ENCODE results near the gene FAM227B.
"Not testable (repeated sequence)": the region's sequence is repeated elsewhere in the genome, so short reads cannot be mapped to it uniquely, and the experiment has no call there.

The FAM227B gene

DNA sequence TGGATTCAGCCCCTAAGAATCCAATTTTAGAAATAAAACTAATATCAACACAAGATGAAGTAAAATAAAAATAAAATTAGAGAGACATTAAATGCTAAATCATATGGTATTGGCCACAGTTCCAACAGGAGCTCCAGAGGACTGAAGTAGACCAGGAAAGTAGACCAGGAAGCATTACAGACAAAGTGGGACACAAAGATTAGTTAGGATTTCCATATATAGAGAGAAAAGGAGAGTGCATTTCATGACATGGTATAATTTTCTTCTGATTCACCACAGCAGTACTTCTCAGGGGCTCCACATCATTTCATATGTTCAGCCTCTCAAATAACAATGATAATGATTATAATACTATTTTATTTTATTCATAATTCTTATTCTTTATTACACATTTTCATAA is 179.3 kb downstream of the FAM227B start:
- no peak for DNase-seq

DNA sequence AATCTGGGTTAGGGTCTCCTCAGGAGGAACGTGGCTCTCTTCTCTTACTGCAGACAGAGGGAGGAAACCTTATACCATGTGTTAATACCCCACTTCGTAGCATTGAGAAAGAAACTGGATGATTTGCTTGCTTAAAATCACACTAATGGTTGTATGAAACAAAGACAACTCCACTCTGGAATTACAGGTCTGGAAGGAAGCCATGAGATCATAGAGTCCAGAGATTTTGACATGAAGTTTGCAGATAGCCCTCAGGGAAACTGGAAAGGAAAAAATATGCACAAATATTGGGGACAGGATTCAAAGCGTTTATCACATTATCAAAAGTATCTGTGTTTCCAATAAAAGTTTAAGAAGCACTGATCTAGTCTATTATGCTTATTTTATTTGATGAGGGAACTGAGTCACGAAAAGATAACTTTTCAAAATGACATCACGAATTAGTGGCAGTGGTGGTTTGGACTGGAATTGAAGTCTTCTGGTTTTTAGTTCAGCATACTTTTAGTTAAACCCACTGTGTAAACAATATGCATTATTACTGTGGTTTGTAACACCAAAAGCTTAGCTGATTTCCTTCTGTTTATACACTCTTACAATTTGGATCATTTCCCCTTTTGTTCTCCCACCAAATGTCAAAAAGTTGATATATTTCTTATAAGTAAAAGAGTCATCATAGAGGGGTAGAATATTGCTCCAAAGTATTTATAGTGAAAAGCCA is 180.8 kb downstream of the FAM227B start:
- DNase-seq: no peak

DNA sequence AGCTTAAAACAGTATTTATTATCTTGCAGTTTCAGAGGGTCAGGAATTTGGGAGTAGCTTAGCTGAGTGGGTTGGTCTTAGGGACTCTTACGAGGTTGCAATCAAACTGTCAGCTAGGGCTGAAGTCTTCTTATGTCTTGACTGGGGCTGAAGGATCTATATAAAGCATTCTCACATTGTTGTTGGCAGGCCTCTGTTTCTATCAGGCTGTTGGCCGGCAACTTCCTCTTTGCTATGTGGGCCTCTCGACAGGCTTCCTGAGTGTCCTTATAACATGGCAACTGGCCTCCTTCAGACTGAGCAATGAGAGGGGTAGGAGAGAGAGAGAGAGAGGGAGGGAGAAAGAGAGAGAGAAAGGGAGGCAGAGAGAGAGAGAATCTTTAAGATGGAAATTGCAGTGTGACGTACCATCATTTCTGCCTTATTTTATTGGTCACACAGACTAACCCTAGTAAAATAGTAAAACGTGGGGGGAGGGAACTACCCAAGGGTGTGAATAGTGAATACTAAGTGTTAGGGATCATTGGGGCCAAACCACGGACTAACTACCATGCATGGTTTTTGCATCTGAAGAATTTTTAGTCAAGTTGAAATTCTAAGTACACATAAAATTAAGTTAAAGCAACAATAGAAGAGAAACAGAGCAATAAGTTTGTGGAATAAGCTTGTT is 181.5 kb downstream of the FAM227B start:
- DNase-seq: peak in 8 of 58 donors; percentile 0 to 6 (median 1)

DNA sequence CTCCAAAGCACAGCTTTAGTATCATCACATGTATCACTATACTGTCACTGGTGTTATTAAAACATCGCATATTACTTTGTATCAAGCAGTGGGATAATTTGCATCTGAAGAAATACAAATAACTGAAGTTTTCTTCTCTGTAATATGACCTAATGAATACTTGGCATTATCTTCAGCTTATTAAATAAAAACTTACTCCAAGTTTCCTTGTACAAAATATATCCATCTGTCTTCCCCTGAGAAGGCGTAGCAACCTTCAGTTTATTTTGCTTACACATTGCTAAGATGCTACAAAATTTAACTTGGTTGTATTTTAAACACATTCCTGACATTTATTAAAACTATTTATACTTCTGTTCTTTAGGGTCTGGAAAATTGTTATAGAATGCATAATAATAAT is 183.9 kb downstream of the FAM227B start:
- no peak for DNase-seq

DNA sequence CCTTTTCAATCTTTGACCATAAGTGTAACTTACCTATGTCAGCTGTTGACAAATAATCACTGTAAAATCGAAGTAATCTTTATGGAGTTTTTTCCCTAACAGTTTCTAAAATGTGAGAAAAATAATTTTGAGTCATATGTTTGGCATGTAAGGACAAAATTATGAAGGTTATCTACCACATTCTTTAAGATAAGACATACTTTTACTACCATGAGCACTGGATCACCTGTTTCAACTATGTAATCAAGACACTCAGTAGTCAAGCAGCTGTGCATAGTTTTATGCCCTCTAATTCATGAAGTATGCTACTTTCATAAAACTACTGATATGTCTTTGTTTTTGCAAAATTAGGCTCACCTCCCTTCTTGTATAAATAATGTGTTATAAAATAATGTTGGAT is 185.4 kb downstream of the FAM227B start:
- DNase-seq: no peak

DNA sequence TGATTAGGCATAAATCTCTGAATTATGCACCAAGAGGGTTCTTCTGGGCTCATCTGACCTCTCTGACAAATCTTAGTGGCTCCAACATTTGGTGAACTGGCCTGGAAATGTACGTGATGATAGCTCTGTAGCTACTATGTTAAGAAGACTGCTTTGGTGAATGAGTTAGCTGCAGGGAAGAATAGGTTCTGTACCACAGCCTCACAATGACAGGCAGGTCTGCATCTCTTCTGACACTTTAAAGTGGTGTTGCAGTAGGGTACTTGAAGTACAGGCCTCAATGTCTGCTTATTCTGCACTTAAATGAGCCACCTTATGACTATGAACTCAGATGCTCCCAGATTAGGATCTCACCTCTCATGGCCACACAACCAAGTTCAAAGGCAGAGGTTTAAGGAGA is 190.6 kb downstream of the FAM227B start:
- no peak for DNase-seq

DNA sequence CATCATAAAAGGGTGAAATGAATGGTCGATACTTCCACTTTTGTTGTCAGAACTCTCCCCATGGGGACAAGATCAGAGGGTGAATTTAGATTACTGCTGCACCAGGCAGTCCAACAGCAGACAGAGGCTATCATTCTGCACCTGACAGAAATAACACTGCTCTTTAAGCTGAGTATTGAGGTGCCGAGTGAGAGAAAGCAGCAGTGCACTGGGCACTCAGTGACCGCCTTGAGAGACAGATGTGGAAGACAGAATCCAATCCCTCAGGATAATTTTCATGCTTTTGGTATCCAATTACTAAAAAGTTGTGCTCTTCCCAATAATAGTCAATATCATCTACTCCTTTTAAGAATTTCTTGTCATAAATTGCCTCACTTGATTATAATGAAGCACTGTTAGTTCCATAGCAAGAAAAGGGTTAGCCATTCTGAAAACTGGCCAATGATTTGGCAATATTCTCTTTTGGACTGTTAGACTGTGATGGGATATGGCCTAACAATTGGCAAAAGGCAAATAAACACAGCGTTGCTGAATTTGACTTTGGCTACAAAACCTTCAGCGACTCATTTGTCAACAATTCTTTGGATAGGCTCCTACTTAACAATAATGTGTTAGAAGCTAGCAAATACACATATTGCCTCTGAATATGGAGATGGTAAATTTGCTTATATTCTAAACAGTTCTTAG is 192.1 kb downstream of the FAM227B start:
- no peak for DNase-seq

DNA sequence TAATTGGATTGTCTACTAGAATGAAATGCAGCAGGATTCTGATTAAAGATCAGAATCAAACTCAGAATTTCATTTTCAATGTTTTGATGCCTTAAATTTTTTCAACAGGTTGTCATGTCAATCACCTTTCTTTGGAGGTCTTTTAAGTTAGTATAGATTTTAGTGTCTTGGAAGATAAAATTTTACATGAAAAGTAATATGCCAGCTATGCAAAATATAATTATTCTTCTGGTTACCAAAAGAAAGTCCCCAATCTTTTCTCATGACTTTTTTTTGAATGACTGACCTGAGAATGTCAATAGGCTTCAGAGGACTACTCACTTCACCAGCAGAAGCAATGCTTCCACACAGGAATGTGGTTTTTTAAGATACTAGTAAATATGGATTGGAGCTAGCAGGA is 193.2 kb downstream of the FAM227B start:
- no peak for DNase-seq

DNA sequence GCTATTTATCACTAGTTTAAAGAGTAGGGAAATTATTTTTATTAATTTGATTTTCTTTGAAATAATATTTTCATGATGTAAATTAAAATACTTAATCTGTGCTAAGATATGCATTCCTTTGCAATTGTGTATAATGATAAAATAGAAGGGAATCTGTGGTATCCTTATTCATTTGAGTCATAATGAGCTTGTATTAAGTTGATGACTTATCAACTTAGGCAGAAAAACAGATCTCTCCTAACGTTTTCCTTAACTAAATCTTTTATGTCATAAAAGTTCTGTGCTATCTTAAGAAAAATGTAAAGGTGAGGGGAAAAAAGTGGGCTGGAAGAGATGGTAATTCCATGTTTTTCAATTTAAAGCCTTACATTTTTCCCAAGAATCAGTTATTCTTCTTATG is 195.7 kb downstream of the FAM227B start:
- no peak for DNase-seq

DNA sequence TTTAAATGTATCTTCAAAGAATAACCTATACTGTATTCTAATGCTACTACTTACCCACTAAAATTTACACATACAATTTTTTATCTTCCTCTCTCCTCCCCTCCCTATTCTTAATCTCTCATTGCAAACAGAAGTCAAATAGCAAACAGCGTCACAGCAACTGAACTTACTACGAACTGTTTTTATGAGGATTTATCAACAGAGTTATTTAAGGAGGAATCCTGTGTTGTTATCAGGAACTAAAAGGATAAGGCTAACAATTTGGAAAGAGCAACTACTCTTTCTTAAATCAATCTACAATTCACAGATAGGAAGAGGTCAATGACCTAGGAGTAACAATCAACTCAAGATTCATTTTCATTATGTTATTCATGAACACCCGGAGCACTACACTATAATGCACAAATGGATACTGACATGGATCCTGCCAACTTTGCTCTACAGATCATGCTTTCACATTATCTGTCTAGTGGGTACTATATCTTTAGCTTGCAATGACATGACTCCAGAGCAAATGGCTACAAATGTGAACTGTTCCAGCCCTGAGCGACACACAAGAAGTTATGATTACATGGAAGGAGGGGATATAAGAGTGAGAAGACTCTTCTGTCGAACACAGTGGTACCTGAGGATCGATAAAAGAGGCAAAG is 196.6 kb downstream of the FAM227B start:
- DNase-seq: no peak

DNA sequence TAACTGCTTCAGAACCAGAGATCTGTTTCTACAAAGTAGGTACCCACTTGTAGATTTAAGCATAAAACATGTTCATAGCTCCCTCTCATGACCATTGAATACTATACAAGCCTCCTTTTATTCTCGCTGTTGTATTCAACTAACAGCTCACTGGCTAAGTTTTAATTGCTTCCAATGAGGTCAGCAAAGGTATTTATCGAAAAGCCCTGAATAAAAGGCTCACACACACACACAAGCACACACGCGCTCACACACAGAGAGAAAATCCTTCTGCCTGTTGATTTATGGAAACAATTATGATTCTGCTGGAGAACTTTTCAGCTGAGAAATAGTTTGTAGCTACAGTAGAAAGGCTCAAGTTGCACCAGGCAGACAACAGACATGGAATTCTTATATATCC is 197.6 kb downstream of the FAM227B start, which contains the start of gene FGF7:
Gene FGF7 (plus strand): TSS at position 222 of the 400 bp plus-strand sequence. CDS start 1,056 bp downstream, outside the sequence.
- DNase-seq: no peak

DNA sequence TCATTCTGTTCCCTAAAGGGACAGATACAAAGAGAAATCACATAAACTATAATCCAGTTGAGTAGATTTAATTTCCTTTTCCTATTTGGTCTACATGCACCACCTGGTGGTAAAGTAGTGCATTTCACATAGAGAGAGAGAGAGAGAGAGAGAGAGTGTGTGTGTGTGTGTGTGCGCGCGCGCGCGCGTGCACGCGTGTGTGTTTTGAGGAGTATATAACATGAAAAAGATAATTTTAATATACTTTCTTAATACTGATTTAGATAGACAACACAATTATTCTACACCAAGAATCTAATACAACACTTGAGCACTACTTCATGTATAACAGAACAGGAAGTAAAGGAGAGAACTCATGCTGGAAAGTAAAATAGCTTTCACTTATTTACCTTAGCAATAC is 198.6 kb downstream of the FAM227B start:
- DNase-seq: peak in 10 of 58 donors; percentile 1 to 38 (median 7)

DNA sequence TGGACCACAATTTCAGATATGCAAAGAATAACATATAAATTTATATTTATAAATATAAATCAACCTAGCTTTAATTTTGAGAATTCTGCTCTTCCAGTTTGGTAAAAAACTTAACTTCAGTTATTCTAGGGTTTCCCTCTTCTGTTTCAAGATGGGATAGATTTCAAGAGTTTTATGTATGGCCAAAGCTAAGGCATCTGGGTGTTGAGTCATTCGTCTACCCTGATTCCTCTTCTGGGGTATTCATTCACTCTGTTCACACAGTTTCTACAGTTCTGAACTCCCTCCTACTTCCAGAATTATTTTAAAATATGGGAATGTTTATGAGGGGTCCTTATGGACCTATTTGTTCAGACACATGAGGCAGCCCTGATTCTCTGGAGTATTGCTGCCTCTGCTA is 201.8 kb downstream of the FAM227B start:
- no peak for DNase-seq

DNA sequence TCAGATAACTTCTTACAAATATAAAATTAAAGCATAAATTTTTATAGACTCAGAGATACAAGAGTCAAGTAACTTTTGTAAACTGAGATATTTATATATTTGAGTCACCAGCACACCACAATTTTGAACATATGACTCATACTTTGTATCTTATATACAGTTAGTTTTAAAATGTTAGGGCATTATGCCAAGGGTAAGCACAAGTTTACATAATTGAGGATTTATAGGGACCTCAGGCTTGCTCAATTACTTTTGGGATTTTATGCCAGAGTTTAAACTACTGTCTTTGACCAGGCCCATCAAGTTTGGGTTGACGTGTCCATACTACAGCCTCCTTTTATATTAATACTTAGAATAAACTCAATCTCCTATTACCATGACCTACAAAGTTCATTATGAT is 205.0 kb downstream of the FAM227B start:
- no peak for DNase-seq

DNA sequence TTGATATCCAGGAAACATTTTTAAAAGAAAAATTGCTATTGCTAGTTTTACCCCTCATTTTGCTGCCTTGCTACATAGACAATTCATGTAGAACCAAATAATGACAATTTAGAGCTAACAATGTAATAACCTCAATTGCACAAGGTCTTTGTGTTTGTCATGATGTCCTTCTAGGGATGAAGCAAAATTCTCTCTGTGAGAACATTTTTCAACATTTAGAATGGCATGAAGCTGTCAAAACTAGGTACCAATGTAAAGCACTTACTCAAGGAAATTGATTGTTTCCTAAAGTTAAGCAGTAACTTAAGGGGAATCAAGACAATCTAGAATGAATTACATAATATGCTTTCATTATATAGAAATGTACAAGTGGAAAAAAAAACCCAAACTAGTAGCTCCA is 205.5 kb downstream of the FAM227B start:
- DNase-seq: no peak

DNA sequence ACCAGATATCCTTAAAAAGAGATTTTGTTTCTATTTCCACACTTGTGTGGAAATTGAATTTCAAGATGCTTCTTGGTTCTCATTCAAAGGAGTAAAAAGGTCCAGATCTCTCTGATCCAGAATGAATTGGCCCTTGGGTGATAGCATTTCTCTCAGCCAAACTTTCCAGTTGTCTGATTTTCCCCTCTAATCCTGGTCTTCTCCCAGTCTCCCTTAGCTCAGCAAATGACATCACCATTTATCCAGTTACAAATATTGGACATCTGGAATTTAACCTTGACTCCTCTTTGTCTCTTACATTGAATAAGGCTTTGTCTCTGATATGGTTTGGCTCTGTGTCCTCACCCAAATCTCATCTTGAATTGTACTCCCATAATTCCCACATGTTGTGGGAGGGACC is 207.8 kb downstream of the FAM227B start:
- DNase-seq: no peak

DNA sequence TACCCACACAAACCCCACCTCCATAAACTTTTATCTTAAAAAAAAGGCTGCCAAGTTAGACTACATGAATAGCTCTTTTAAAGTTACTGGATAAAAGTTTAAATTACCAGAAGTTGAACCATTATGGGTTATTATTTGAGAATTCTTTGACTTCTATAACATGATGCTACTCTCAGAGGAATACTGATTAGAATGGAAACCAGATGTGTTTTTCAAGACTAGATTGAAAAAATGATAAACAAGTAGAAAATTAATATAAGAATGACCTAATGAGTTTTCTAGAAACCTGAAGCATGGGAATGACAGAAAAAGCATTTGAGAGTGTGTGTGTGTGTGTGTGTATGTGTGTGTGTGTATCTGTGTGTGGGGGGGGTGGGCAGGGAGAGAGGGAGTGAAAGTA is 210.0 kb downstream of the FAM227B start:
- no peak for DNase-seq

DNA sequence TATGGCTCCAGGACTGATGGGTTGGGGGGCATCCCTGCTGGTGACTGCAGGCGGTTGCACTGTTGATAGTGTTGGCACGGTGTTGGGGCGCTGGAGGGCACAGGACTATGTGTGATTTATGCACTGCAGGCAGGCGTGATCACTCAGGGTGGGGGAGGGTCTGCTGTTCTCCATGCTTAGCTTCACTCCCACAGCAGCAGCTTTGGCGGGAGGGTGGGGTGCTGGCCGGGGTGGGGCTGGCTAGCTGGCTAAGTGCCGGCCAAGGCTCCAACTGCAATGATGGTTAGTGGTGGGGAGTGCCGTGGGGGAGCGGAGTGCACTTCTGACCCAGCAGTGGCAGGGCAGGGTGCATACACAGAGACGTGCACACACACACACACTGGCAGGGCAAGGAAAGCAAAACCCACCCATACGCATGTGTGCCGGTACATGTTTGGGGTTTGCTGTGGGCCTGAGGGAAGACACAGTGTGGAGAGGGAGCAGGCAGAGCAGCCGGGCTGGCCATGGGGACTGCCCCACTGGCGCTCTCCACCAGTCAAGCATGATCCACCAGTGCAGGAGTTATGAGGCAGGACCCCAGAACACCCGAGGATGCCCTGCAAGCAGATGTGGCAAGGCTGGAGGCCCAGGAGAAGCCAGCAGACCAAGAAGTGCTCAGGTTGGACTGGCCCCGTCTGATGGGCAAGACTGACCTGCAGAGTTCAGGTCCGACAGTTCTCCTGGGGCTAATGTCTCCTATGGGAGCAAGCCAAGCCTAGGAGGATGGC is 214.1 kb downstream of the FAM227B start:
- DNase-seq: no peak

DNA sequence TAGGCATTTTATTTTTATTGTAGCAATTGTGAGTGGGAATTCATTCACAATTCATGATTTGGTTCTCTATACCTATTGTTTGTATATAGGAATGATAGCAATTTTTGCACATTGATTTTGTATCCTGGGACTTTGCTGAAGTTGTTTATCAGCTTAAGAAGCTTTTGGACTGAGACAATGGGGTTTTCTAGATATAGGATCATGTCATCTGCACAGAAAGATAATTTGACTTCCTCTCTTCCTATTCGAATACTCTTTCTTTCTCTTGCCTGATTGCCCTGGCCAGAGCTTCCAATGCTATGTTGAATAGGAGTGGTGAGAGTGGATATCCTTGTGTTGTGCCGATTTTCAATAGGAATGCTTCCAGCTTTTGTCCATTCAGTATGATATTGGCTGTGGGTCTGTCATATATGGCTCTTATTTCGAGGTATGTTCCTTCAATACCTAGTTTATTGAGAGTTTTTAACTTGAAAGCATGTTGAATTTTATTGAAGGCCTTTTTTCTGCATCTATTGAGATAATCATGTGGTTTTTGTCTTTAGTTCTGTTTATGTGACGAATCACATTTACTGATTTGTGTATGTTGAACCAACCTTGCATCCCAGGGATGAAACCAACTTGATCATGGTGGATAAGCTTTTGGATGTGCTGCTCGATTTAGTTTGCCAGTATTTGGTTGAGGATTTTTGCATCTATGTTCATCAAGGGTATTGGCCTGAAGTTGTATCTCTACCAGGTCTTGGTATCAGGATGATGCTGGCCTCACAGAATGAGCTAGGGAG is 217.9 kb downstream of the FAM227B start:
- not testable (repeated sequence) for DNase-seq

DNA sequence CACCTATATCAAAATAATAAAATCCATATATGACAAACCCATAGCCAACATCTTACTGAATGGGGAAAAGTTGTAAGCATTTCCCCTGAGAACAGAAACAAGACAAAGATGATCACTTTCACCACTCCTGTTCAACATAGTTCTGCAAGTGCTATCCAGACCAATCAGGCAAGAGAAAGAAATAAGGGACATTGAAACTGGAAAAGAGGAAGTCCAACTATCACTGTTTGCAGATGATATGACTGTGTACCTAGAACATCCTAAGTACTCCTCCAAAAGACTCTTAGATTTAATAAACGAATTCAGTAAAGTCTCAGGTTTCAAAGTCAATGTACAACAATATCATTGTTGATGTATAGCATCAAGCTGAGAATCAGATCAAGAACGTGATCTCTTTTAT is 233.1 kb downstream of the FAM227B start:
- DNase-seq: no peak

Measured in anterior cingulate cortex (tissue), 58 donors.